Transverse colon (tissue), 4 donors: ENCODE data around the gene NGLY1. TPM values are rescaled to one million over a fixed set of nuclear protein-coding genes. Genes with fewer than 3 reads are reported as not detected.

Experiments used
- DNase-seq: peaks from one replicate; pipeline ENCODE4 v3.0.0-alpha.2; 2019
- H3K27ac ChIP-seq, 4 donors: fragments of 200-600 bp; sonication (generic); 2 replicates each; pipeline ENCODE4 v1.5.1; 2016 to 2018; ENCODE audit warnings: inconsistent platforms in 4 of 4
- H3K27me3 ChIP-seq: fragments of 200-600 bp; sonication (generic); 2 replicates; pipeline ENCODE4 v1.5.1; 2017; ENCODE audit warnings: inconsistent platforms
- H3K36me3 ChIP-seq, 4 donors: fragments of 200-600 bp; sonication (generic); 2 replicates each; pipeline ENCODE4 v1.5.1; 2017 to 2019; ENCODE audit warnings: inconsistent platforms in 4 of 4
- H3K4me1 ChIP-seq, 4 donors: fragments of 200-600 bp; sonication (generic); 2 replicates each; pipeline ENCODE4 v1.5.1; 2017 to 2020; ENCODE audit warnings: inconsistent platforms in 4 of 4
- H3K4me3 ChIP-seq, 4 donors: fragments of 200-600 bp; sonication (generic); 1 replicate in 1 of 4; 2 replicates in 3 of 4; pipeline versions ENCODE4 v1.5.1 to v1.6.1; 2017 to 2019; ENCODE audit warnings: inconsistent platforms in 4 of 4
- H3K9me3 ChIP-seq, 2 donors: fragments of 200-600 bp; sonication (generic); 2 replicates each; pipeline ENCODE4 v1.5.1; 2017 to 2019; ENCODE audit warnings: inconsistent platforms in 2 of 2
- CTCF ChIP-seq, 5 experiments: fragments of 200-600 bp in 3 of 5; fragments of 450-650 bp in 2 of 5; sonication (generic) in 3 of 5; IDR thresholded peaks; 1 replicate in 2 of 5; 2 replicates in 3 of 5; pipeline ENCODE4 v1.5.1; 2016 to 2017; ENCODE audit warnings: antibody characterized with exemption in 5 of 5, inconsistent platforms in 3 of 5, mild to moderate bottlenecking in 2 of 5, moderate library complexity in 1 of 5
- EP300 ChIP-seq: sonication (generic); formaldehyde crosslinking; IDR thresholded peaks from one replicate; pipeline ENCODE4 v1.6.1; 2017; ENCODE audit warnings: antibody characterized with exemption, low read depth
- POLR2A ChIP-seq: fragments of 450-650 bp; IDR thresholded peaks from one replicate; pipeline ENCODE4 v1.6.1; 2016; ENCODE audit warnings: antibody characterized with exemption, mild to moderate bottlenecking, moderate library complexity
- POLR2AphosphoS5 ChIP-seq, 3 donors: sonication (generic); formaldehyde crosslinking; IDR thresholded peaks; one replicate each; pipeline ENCODE4 v1.6.1; 2016; ENCODE audit warnings: antibody characterized with exemption in 3 of 3
- WGBS, 2 donors: methylation state at CpG; one replicate each; pipeline ENCODE4 v1.1.5; 2018; ENCODE audit warnings: low coverage in 1 of 2; 5-methylcytosine and 5-hydroxymethylcytosine counted together
- in situ Hi-C, 4 donors: fragments of 200-750 bp; cut with MboI; loops; one replicate each; pipeline versions ENCODE4 v1.15.0 to v1.15.1; 2017; ENCODE audit warnings: low sequenced_read_pairs in 3 of 4, low pct_ligation_motif_present in 1 of 4, low pct_unique_long_range_greater_than_20kb in 1 of 4
- intact Hi-C: fragments of 100-400 bp; cut with DNase I; formaldehyde crosslinking; loops from one replicate; pipeline ENCODE4 v1.15.1; 2023; ENCODE audit warnings: low total_unique reads
- total RNA-seq, 4 donors: library from RNA; depleted of rRNA; stranded (reverse); fragments of >200 nt; gene quantifications; one replicate each; pipeline ENCODE4 v1.1.0, GENCODE V29; 2016

NGLY1 gene
- total RNA-seq, 4 donors from 2014 or later: 44.9 to 154 (median 55.0) TPM

- Histone ChIP-seq H3K36me3 (no peaks in the 10 kb centered on the region), H3K4me3 (no peak overlapping the region), H3K27me3 (no peaks in the 10 kb centered on the region), H3K9me3 (no peaks in the 10 kb centered on the region), H3K27ac (no peak overlapping the region), H3K4me1 (peaks cover 0 to 12% (median 0%) of the 10 kb centered on the region in 4 donors)
- intact Hi-C loops: no loop called here
- no peak for DNase-seq
- TF ChIP-seq POLR2AphosphoS5 (IDR thresholded peaks at IDR 0.05) (no peak), POLR2A (no peak), CTCF (IDR thresholded peaks at IDR 0.05) (no peak), EP300 (no peak)
- 86 to 100% methylated on average over 1 to 2 of the region's 2 CpGs for WGBS, 2 donors
- in situ Hi-C loops: no loop called here
These were observed 99.4 kb downstream of the NGLY1 start for GRCh38 chr3:25683882-25684281.

GRCh38 chr3:25683410-25683809 lies 99.8 kb downstream of the NGLY1 start:
- Histone ChIP-seq H3K27me3 (no peaks in the 10 kb centered on the region), H3K4me1 (peaks cover 0 to 12% (median 0%) of the 10 kb centered on the region in 4 donors), H3K9me3 (no peaks in the 10 kb centered on the region), H3K36me3 (no peaks in the 10 kb centered on the region), H3K4me3 (no peak overlapping the region), H3K27ac (no peak overlapping the region)
- intact Hi-C loops: no loop called here
- DNase-seq: no peak
- 60 to 86% methylated on average over 1 of the region's 1 CpG for WGBS, 2 donors
- TF ChIP-seq POLR2AphosphoS5 (IDR thresholded peaks at IDR 0.05): no peak
- no peak for TF ChIP-seq EP300
- TF ChIP-seq CTCF (IDR thresholded peaks at IDR 0.05): no peak
- no peak for TF ChIP-seq POLR2A
- in situ Hi-C loops: no loop called here

- 96 to 97% methylated on average over 3 of the region's 6 CpGs for WGBS, 2 donors
- intact Hi-C loops: no loop called here
These were observed 103.5 kb downstream of the NGLY1 start for GRCh38 chr3:25679642-25680302.

GRCh38 chr3:25679166-25679565 lies 104.1 kb downstream of the NGLY1 start:
- intact Hi-C loops (no loop called here), in situ Hi-C loops (no loop called here)
- no peaks in the 10 kb centered on the region for H3K9me3 ChIP-seq
- H3K27ac ChIP-seq: no peak overlapping the region
- H3K27me3 ChIP-seq: no peaks in the 10 kb centered on the region
- H3K4me3 ChIP-seq: no peak overlapping the region
- no peak for TF ChIP-seq POLR2A
- TF ChIP-seq POLR2AphosphoS5 (IDR thresholded peaks at IDR 0.05): no peak
- no peak for TF ChIP-seq CTCF (IDR thresholded peaks at IDR 0.05)
- H3K4me1 ChIP-seq: no peaks in the 10 kb centered on the region
- WGBS, 2 donors: no CpG with 5 or more reads among the region's 2 CpGs
- DNase-seq: no peak
- no peaks in the 10 kb centered on the region for H3K36me3 ChIP-seq

More at GRCh38 chr3:25679642-25680302, 103.5 kb downstream of the NGLY1 start:
- no peak for TF ChIP-seq POLR2A
- no peak for TF ChIP-seq POLR2AphosphoS5 (IDR thresholded peaks at IDR 0.05)
- TF ChIP-seq CTCF (IDR thresholded peaks at IDR 0.05): no peak
- Histone ChIP-seq H3K27me3 (no peaks in the 10 kb centered on the region), H3K4me3 (no peak overlapping the region), H3K4me1 (no peaks in the 10 kb centered on the region), H3K9me3 (no peaks in the 10 kb centered on the region), H3K27ac (no peak overlapping the region), H3K36me3 (no peaks in the 10 kb centered on the region)
- DNase-seq: no peak
- in situ Hi-C loops: no loop called here
